ENCODE data around the gene PPM1M.

DNA sequence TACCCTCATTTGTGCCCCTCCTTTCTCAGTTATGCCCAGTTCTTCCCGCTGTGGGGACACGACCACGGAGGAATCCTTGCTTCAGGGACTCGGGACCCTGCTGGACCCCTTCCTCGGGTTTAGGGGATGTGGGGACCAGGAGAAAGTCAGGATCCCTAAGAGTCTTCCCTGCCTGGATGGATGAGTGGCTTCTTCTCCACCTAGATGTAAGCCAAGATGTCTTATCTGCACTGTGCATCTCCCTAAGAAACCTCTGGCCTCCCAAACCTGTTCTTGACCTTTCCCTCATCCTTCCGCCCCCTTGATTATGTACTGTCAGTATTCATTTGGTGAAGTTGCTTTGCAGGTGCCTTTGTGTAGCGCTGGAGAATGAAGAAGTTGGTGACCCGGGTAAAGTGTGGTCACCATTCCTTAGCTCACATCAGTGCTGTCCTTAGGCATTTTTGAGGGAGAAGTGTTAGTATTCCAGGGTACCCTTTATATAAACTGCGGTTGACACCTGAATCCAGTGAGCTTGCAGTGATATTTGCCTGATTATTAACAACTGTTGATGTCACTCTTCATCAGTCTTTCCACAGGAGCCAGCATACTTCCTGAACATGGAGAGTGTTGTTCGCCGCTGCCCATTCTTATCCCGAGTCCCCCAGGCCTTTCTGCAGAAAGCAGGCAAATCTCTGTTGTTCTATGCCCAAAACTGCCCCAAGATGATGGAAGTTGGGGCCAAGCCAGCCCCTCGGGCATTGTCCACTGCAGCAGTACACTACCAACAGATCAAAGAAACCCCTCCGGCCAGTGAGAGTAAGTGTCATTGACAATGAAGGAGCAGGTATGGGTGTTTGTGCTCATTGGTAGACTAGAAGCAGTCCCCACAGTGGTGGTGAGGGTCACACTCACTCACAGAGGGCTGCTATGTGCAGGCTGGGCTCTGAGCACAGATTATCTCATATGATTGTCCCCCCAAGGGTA is 46.6 kb upstream of the PPM1M start:
- TF ChIP-seq CTCF (IDR thresholded peaks at IDR 0.05) (no peak), CHD2 (IDR thresholded peaks at IDR 0.05; ENCODE audit: low read length, partially characterized antibody) (no peak), RCOR1 (IDR thresholded peaks at IDR 0.05; ENCODE audit: low read length) (no peak), EZH2phosphoT487 (IDR thresholded peaks at IDR 0.05; ENCODE audit: borderline replicate concordance, low read depth) (no peak), YY1 (IDR thresholded peaks at IDR 0.05; ENCODE audit: low read depth) (no peak), RFX5 (IDR thresholded peaks at IDR 0.05; ENCODE audit: low read length) (no peak), NRF1 (IDR thresholded peaks at IDR 0.05; ENCODE audit: low read depth, low read length) (no peak), GABPA (IDR thresholded peaks at IDR 0.05; ENCODE audit: low read depth) (no peak), EP300 (IDR thresholded peaks at IDR 0.05; ENCODE audit: borderline replicate concordance in 1 of 2, low read depth in 1 of 2, low read length in 1 of 2) (no peak), MXI1 (IDR thresholded peaks at IDR 0.05; ENCODE audit: low read depth, low read length) (no peak)
- TF ChIP-seq, protein P1, sequence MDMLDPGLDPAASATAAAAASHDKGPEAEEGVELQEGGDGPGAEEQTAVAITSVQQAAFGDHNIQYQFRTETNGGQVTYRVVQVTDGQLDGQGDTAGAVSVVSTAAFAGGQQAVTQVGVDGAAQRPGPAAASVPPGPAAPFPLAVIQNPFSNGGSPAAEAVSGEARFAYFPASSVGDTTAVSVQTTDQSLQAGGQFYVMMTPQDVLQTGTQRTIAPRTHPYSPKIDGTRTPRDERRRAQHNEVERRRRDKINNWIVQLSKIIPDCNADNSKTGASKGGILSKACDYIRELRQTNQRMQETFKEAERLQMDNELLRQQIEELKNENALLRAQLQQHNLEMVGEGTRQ (IDR thresholded peaks at IDR 0.05; ENCODE audit: borderline replicate concordance, low read depth, low read length): no peak
- TF ChIP-seq, protein P2, sequence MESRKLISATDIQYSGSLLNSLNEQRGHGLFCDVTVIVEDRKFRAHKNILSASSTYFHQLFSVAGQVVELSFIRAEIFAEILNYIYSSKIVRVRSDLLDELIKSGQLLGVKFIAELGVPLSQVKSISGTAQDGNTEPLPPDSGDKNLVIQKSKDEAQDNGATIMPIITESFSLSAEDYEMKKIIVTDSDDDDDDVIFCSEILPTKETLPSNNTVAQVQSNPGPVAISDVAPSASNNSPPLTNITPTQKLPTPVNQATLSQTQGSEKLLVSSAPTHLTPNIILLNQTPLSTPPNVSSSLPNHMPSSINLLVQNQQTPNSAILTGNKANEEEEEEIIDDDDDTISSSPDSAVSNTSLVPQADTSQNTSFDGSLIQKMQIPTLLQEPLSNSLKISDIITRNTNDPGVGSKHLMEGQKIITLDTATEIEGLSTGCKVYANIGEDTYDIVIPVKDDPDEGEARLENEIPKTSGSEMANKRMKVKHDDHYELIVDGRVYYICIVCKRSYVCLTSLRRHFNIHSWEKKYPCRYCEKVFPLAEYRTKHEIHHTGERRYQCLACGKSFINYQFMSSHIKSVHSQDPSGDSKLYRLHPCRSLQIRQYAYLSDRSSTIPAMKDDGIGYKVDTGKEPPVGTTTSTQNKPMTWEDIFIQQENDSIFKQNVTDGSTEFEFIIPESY (IDR thresholded peaks at IDR 0.05; ENCODE audit: borderline replicate concordance, low read depth): no peak
- TF ChIP-seq, protein P3, sequence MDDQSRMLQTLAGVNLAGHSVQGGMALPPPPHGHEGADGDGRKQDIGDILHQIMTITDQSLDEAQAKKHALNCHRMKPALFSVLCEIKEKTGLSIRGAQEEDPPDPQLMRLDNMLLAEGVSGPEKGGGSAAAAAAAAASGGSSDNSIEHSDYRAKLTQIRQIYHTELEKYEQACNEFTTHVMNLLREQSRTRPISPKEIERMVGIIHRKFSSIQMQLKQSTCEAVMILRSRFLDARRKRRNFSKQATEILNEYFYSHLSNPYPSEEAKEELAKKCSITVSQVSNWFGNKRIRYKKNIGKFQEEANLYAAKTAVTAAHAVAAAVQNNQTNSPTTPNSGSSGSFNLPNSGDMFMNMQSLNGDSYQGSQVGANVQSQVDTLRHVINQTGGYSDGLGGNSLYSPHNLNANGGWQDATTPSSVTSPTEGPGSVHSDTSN (IDR thresholded peaks at IDR 0.05): no peak

Data from SK-N-SH (cell line).